RWPE2 (cell line): ENCODE results near the gene CCDC38.

Experiments used
- ATAC-seq: fragments of 200-7000 bp; cut with Tn5 transposase; 3 replicates; pipeline ENCODE4 v1.9.1; 2021; ENCODE audit warnings: low read depth
- DNase-seq: peaks from one replicate; pipeline ENCODE4 v3.0.0-alpha.2; 2020; ENCODE audit warnings: low spot score
- H3K27ac ChIP-seq: fragments of 450-650 bp; 2 replicates; pipeline ENCODE4 v1.5.1; 2017; ENCODE audit warnings: mild to moderate bottlenecking; ENCODE audit not compliant: poor library complexity, severe bottlenecking
- H3K27me3 ChIP-seq: fragments of 250-450 bp; sonication (Bioruptor Pico); 2 replicates; pipeline ENCODE4 v1.5.1; 2021; ENCODE audit warnings: mild to moderate bottlenecking, moderate library complexity; ENCODE audit not compliant: insufficient read depth, poor library complexity, severe bottlenecking
- H3K36me3 ChIP-seq: fragments of 250-450 bp; sonication (Bioruptor Pico); 2 replicates; pipeline ENCODE4 v1.5.1; 2020; ENCODE audit warnings: low read depth, mild to moderate bottlenecking, moderate library complexity
- H3K4me1 ChIP-seq: fragments of 250-450 bp; sonication (Bioruptor Pico); 2 replicates; pipeline ENCODE4 v1.5.1; 2021; ENCODE audit warnings: mild to moderate bottlenecking, moderate library complexity; ENCODE audit not compliant: insufficient read depth, poor library complexity, severe bottlenecking
- H3K4me3 ChIP-seq: fragments of 250-450 bp; sonication (Bioruptor Pico); 2 replicates; pipeline ENCODE4 v1.5.1; 2021; ENCODE audit warnings: mild to moderate bottlenecking, moderate library complexity; ENCODE audit not compliant: severe bottlenecking
- H3K9me3 ChIP-seq: fragments of 250-450 bp; sonication (Bioruptor Pico); 2 replicates; pipeline ENCODE4 v1.5.1; 2021; ENCODE audit warnings: mild to moderate bottlenecking, moderate library complexity; ENCODE audit not compliant: severe bottlenecking
- CTCF ChIP-seq: fragments of 450-650 bp; IDR thresholded peaks from one replicate; pipeline ENCODE4 v1.5.1; 2017; ENCODE audit warnings: mild to moderate bottlenecking, moderate library complexity; ENCODE audit not compliant: poor library complexity, severe bottlenecking

CCDC38 gene

GRCh38 chr12:95963096-95963495 lies 20.7 kb upstream of the CCDC38 start:
- H3K4me3 ChIP-seq: no peak overlapping the region
- H3K9me3 ChIP-seq: no peaks in the 10 kb centered on the region
- H3K36me3 ChIP-seq: no peaks in the 10 kb centered on the region
- DNase-seq (no peak), ATAC-seq (no peak)
- H3K27ac ChIP-seq: no peak overlapping the region
- no peaks in the 10 kb centered on the region for H3K4me1 ChIP-seq
- H3K27me3 ChIP-seq: no peaks in the 10 kb centered on the region
- TF ChIP-seq CTCF: peak; percentile 11

- Histone ChIP-seq H3K9me3 (no peaks in the 10 kb centered on the region), H3K27me3 (no peaks in the 10 kb centered on the region), H3K27ac (no peak overlapping the region), H3K36me3 (no peaks in the 10 kb centered on the region), H3K4me3 (no peak overlapping the region), H3K4me1 (no peaks in the 10 kb centered on the region)
- no peak for ATAC-seq
- TF ChIP-seq CTCF: no peak
- DNase-seq: no peak
Observed at GRCh38 chr12:95962222-95962621, 19.8 kb upstream of the CCDC38 start.

- no peaks in the 10 kb centered on the region for H3K36me3 ChIP-seq
- no peaks in the 10 kb centered on the region for H3K4me1 ChIP-seq
- DNase-seq (no peak), ATAC-seq (no peak)
- no peak overlapping the region for H3K4me3 ChIP-seq
- no peaks in the 10 kb centered on the region for H3K27me3 ChIP-seq
- no peak for TF ChIP-seq CTCF
- H3K27ac ChIP-seq: no peak overlapping the region
- no peaks in the 10 kb centered on the region for H3K9me3 ChIP-seq
Observed at GRCh38 chr12:95960241-95960640, 17.8 kb upstream of the CCDC38 start.

- Histone ChIP-seq H3K36me3 (no peaks in the 10 kb centered on the region), H3K4me3 (no peak overlapping the region), H3K27ac (no peak overlapping the region), H3K27me3 (no peaks in the 10 kb centered on the region), H3K4me1 (no peaks in the 10 kb centered on the region), H3K9me3 (no peaks in the 10 kb centered on the region)
- ATAC-seq: peak; percentile 61; the same call in 1 of the 3 replicates
- no peak for DNase-seq
- TF ChIP-seq CTCF: peak; percentile 26
Observed at GRCh38 chr12:95959107-95959506, 16.7 kb upstream of the CCDC38 start.

GRCh38 chr12:95956557-95957145 lies 14.2 kb upstream of the CCDC38 start:
- Histone ChIP-seq H3K36me3 (no peaks in the 10 kb centered on the region), H3K27ac (no peak overlapping the region), H3K4me3 (no peak overlapping the region), H3K27me3 (no peaks in the 10 kb centered on the region), H3K4me1 (no peaks in the 10 kb centered on the region), H3K9me3 (no peaks in the 10 kb centered on the region)
- TF ChIP-seq CTCF: no peak
- DNase-seq: no peak
- ATAC-seq: no peak
